Ovary (tissue), 9 donors: ENCODE measurements around the gene EPS8L1. TPM values are rescaled to one million over a fixed set of nuclear protein-coding genes. Genes with fewer than 3 reads are reported as not detected.

Experiments used
- DNase-seq, 5 donors: peaks; one replicate each; pipeline ENCODE4 v3.0.0-alpha.2; 2019 to 2020
- H3K27ac ChIP-seq, 2 donors: fragments of 200-600 bp; one replicate each; pipeline versions ENCODE4 v1.5.1 to v1.8.0; 2019 to 2022
- H3K27me3 ChIP-seq: fragments of 200-600 bp; one replicate; pipeline ENCODE4 v1.8.0; 2022
- H3K36me3 ChIP-seq: fragments of 200-600 bp; sonication (generic); one replicate; pipeline ENCODE4 v1.5.1; 2019
- H3K4me1 ChIP-seq: one replicate; pipeline ENCODE4 v1.8.1; 2013; ENCODE audit warnings: mild to moderate bottlenecking, moderate library complexity; ENCODE audit not compliant: insufficient read depth
- H3K4me3 ChIP-seq: fragments of 200-600 bp; sonication (generic); one replicate; pipeline ENCODE4 v1.5.1; 2017
- H3K9me3 ChIP-seq, 2 donors: fragments of 200-600 bp in 1 of 2; sonication (generic) in 1 of 2; one replicate each; pipeline versions ENCODE4 v1.5.1 to v1.8.1; 2013 to 2019; ENCODE audit warnings: mild to moderate bottlenecking in 1 of 2, moderate library complexity in 1 of 2
- EP300 ChIP-seq: sonication (generic); formaldehyde crosslinking; IDR thresholded peaks from one replicate; pipeline ENCODE4 v1.6.1; 2017; ENCODE audit warnings: antibody characterized with exemption
- POLR2A ChIP-seq: fragments of 450-650 bp; IDR thresholded peaks from one replicate; pipeline ENCODE4 v1.6.1; 2017; ENCODE audit warnings: antibody characterized with exemption, mild to moderate bottlenecking, moderate library complexity
- WGBS, 3 donors: extraction: QIAGEN DNeasy Blood & Tissue Kit in 1 of 3; methylation state at CpG; one replicate each; pipeline versions ENCODE4 v1.1.5 to v1.1.7; 2013 to 2017; 5-methylcytosine and 5-hydroxymethylcytosine counted together
- intact Hi-C, 4 donors: fragments of 100-400 bp; cut with DNase I; formaldehyde crosslinking; loops; one replicate each; pipeline versions ENCODE4 v1.11.0 to v1.15.1; 2022 to 2023
- microRNA-seq, 3 donors: library from miRNA; unstranded; fragments of <30 nt; microRNA quantifications; one replicate each; pipeline versions ENCODE4 to v1.2.0, GENCODE V29; 2019 to 2020
- polyA plus RNA-seq, 2 donors: library from polyadenylated mRNA; stranded (reverse); fragments of 200-250 nt in 1 of 2; fragments of 350-450 nt in 1 of 2; fragmentation: Illumina TruSeq in 1 of 2; extraction: RNeasy Lipid Tissue Mini Kit (QIAGEN cat#74804) in 1 of 2; gene quantifications; one replicate each; pipeline ENCODE4 v1.2.3, GENCODE V29; 2013 to 2014
- small RNA-seq: library from RNA; depleted of rRNA; stranded (forward); fragments of <200 nt; gene quantifications from one replicate; pipeline ENCODE3, GENCODE V24; 2016
- total RNA-seq, 7 donors: library from RNA; depleted of rRNA in 2 of 7; stranded (reverse); fragments of >200 nt in 2 of 7; fragmentation: NEBNext Ultra II Directional in 3 of 7; extraction: Animal tissue kit (Norgen Biotek cat#: 25700) in 3 of 7; gene quantifications; one replicate each; pipeline versions ENCODE4 v1.1.0 to v1.2.4, GENCODE V29; 2016 to 2023
- TF ChIP-seq, protein P1 (sequence below), 3 donors: fragments of 450-650 bp in 2 of 3; fragments of 200-600 bp in 1 of 3; IDR thresholded peaks; one replicate each; pipeline versions ENCODE4 v1.5.1 to v1.8.0; 2016 to 2022; ENCODE audit warnings: antibody characterized with exemption in 3 of 3, mild to moderate bottlenecking in 1 of 3
- donor health status: DM: no; HTN: no; CAD: no; lungs with moderate emphysema.
- donor health status: DM: no; HTN: no; CAD: no.
- donor health status: Bipolar disorder and iron deficiency.
- donor health status: DM: yes; HTN: yes; CAD: no.
- donor health status: DM: no; HTN: no; CAD: no.
- donor health status: DM: yes; HTN: yes; CAD: no.

The EPS8L1 gene
- total and polyA plus RNA-seq, 9 donors = 0.87 to 142 (median 5.1) TPM

DNA sequence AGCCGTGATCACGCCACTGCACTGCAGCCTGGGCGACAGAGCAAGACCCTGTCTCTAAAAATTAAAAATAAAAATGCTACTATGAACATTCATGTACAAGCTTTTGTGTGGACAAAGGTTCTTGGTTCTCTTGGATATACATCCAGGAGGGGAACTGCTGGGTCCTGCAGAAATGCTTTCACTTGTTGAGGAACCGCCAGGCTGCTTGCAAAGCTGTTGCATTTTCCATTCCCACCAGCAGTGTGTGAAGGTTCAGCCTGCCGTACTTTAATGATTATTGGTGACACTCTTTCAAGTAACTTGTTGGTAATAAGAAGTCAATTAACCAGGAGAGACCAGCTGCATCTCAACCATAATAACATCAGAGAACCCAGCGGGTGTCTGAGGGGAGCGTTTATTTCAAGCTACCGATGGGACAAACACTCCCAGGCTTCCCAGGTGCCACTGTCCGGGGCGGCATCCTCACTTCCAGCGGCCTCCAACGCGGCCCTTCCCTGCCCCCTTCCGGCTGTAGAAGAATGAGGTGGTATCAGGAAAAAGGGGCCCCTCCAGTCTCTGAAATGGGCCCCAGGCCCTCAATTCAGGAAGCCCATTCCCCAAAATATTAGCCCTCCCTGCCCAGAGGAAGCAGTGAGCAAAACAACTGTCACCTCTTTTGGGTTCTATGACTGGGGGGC is 56.9 kb downstream of the EPS8L1 start:
- H3K27me3 ChIP-seq = no peaks in the 10 kb centered on the region

DNA sequence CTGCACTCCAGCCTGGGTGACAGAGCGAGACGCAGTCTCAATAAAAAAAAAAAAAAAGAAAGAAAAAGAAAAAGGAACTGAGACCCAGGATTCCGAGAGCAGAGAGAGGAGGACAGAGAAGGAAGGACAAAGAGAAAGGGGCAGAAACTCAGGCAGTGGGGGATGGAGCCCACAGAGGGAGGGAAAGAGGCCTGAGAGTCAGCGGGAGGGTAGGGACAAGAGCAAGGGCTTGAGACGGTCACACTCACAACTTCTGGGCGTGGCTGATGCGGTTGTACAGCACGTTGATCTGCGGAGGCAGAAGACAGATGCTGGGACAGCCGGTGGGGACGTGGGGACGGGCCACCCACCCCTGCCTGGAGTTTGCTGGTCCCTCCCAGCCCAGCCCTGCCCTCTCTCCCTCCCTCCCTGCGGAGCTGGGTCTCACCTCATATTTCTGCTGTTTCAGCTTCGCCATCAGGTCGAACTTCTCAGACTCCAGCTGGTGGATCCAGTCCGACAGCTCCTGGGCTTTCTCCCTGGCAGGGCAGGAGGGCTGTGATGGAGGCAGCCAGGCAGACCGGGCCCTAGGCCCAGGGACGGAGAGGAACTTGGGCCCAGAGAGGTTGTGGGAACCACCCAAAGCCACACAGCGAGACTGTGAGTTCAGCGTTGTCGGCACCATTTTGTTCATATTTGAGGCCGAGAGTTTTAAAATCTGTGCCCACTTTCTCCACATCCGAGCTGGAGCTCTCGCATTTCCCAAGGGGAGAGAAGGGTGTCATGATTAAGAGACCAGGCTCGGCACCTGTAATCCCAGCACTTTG is 58.2 kb downstream of the EPS8L1 start:
- no peak for DNase-seq
- 66 to 71% (median 70%) methylated on average over 25 of the region's 25 CpGs for WGBS, 3 donors
- no peak for TF ChIP-seq EP300
- TF ChIP-seq, protein P1, sequence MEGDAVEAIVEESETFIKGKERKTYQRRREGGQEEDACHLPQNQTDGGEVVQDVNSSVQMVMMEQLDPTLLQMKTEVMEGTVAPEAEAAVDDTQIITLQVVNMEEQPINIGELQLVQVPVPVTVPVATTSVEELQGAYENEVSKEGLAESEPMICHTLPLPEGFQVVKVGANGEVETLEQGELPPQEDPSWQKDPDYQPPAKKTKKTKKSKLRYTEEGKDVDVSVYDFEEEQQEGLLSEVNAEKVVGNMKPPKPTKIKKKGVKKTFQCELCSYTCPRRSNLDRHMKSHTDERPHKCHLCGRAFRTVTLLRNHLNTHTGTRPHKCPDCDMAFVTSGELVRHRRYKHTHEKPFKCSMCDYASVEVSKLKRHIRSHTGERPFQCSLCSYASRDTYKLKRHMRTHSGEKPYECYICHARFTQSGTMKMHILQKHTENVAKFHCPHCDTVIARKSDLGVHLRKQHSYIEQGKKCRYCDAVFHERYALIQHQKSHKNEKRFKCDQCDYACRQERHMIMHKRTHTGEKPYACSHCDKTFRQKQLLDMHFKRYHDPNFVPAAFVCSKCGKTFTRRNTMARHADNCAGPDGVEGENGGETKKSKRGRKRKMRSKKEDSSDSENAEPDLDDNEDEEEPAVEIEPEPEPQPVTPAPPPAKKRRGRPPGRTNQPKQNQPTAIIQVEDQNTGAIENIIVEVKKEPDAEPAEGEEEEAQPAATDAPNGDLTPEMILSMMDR (IDR thresholded peaks at IDR 0.05) = no peak
- no peak for TF ChIP-seq POLR2A
- no peak overlapping the region for H3K4me3 ChIP-seq
- intact Hi-C loops = no loop called here
- H3K4me1 ChIP-seq = no peaks in the 10 kb centered on the region
- H3K36me3 ChIP-seq = no peaks in the 10 kb centered on the region
- H3K27me3 ChIP-seq = no peaks in the 10 kb centered on the region
- no peak overlapping the region for H3K27ac ChIP-seq
- H3K9me3 ChIP-seq = no peaks in the 10 kb centered on the region

More for the DNA sequence above, 56.9 kb downstream of the EPS8L1 start:
- Histone ChIP-seq H3K9me3 (no peaks in the 10 kb centered on the region), H3K4me1 (no peaks in the 10 kb centered on the region), H3K36me3 (no peaks in the 10 kb centered on the region), H3K27ac (no peak overlapping the region), H3K4me3 (no peak overlapping the region)
- WGBS, 3 donors = 24 to 59% (median 46%) methylated on average over 14 of the region's 14 CpGs
- TF ChIP-seq EP300 = no peak
- TF ChIP-seq, protein P1 (IDR thresholded peaks at IDR 0.05) = no peak
- no peak for TF ChIP-seq POLR2A
- intact Hi-C loops = no loop called here
- no peak for DNase-seq

DNA sequence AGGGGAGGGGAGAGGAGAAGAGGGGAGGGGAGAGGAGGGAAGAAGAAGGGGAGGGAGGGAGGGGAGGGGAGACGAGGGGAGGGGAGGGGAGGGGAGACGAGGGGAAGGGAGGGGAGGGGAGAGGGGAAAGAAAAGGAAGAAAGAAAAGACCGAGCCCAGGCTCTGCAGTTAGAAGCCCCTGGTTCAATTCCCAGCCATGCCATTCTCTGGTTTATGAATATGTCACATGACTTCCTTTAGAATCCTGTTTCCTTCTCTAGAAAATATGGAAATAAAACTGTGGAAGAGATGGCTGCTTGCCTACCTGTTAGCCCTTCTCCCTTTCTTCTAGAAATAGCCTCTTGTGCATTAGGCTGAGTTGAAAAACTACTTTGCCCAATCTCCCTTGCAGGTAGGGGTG is 59.1 kb downstream of the EPS8L1 start:
- H3K27me3 ChIP-seq = no peaks in the 10 kb centered on the region
- intact Hi-C loops = no loop called here
- H3K4me3 ChIP-seq = no peak overlapping the region
- H3K36me3 ChIP-seq = no peaks in the 10 kb centered on the region
- no peaks in the 10 kb centered on the region for H3K4me1 ChIP-seq
- WGBS, 3 donors = 11 to 20% (median 19%) methylated on average over 1 to 3 of the region's 3 CpGs
- TF ChIP-seq POLR2A (no peak), EP300 (no peak)
- no peak for DNase-seq
- no peak overlapping the region for H3K27ac ChIP-seq
- H3K9me3 ChIP-seq = no peaks in the 10 kb centered on the region

DNA sequence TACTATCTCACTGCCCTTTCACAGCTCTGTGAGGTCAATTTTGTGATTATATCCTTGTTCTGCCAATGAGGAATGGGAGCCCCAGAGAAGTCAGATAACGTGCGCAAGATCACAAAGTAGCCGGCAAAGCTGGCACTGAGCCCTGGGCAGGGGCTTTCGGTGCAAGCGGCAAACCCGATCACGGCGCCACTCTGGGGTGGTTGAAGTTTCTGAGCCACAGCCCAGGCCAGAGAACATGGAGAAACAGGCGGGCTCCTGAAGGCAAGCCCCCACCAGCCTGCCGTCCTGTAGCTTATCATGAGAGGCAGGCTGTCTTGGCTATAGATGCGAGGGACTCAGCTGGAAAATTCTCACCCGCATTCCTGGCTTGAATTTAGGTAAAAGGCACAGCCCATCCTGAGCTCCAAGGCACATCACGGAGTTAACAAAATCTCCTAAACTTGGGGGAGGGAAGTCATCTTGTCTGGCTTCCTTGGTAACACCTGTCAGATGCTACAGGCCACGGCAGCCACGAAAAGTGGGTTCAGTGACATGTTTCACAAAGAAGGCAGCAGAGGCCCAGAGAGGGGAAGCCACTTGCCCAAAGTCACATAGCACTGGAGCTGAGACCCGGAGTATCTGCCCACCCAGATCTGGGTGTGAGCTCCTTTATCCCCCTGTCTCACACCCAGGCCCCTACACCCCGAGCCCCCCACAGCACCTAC is 60.9 kb downstream of the EPS8L1 start:
- no peaks in the 10 kb centered on the region for H3K27me3 ChIP-seq
- intact Hi-C loops = no loop called here
- H3K9me3 ChIP-seq = no peaks in the 10 kb centered on the region
- no peak overlapping the region for H3K4me3 ChIP-seq
- no peak for DNase-seq
- H3K4me1 ChIP-seq = no peaks in the 10 kb centered on the region
- WGBS, 3 donors = 51 to 67% (median 60%) methylated on average over 17 of the region's 17 CpGs
- H3K27ac ChIP-seq = no peak overlapping the region
- TF ChIP-seq EP300 (no peak), POLR2A (no peak)
- TF ChIP-seq, protein P1 (IDR thresholded peaks at IDR 0.05) = no peak
- no peaks in the 10 kb centered on the region for H3K36me3 ChIP-seq

Small RNA genes lying within 50 kb of the gene (microRNA-seq; reads per million reads assigned to microRNA genes)
- 0 reads per million in 3 donors for gene MIR7975

Small RNA genes lying within 50 kb of the gene (small RNA-seq; reads per million reads assigned to genes)
- not detected for gene MIR7975

Other genes starting within 250 kb of the EPS8L1 start
- not detected for gene KIR2DS4, start 243.2 kb upstream of the EPS8L1 start, total RNA-seq
- gene KIR2DS4, start 243.2 kb upstream of the EPS8L1 start, polyA plus RNA-seq = under 1 TPM in 1 of 2 donors, not detected in 1; 0.40 TPM
- gene KIR3DL2, start 225.4 kb upstream of the EPS8L1 start, total RNA-seq = not detected
- gene KIR3DL2, start 225.4 kb upstream of the EPS8L1 start, polyA plus RNA-seq = under 1 TPM in 1 of 2 donors, not detected in 1; 0.32 TPM
- 1 to 10 TPM in 3 of 7 donors, under 1 TPM in 1, not detected in 3; 0.15 to 2.8 (median 1.7) TPM for gene FCAR, start 201.6 kb upstream of the EPS8L1 start, total RNA-seq
- under 1 TPM in 1 of 2 donors, not detected in 1; 0.13 TPM for gene FCAR, start 201.6 kb upstream of the EPS8L1 start, polyA plus RNA-seq
- under 1 TPM in 1 of 7 donors, not detected in 6; 0.66 TPM for gene NCR1, start 169.7 kb upstream of the EPS8L1 start, total RNA-seq
- gene NCR1, start 169.7 kb upstream of the EPS8L1 start, polyA plus RNA-seq = under 1 TPM in 1 of 2 donors, not detected in 1; 0.33 TPM
- gene NLRP7, start 128.3 kb upstream of the EPS8L1 start, total RNA-seq = not detected
- under 1 TPM; 0.10 to 0.64 TPM for gene NLRP7, start 128.3 kb upstream of the EPS8L1 start, polyA plus RNA-seq
- 1 to 10 TPM in 3 of 7 donors, under 1 TPM in 3, not detected in 1; 0.15 to 3.8 (median 1.5) TPM for gene NLRP2, start 109.5 kb upstream of the EPS8L1 start, total RNA-seq
- gene NLRP2, start 109.5 kb upstream of the EPS8L1 start, polyA plus RNA-seq = 1 to 10 TPM; 1.6 to 4.2 TPM
- gene GP6, start 37.6 kb upstream of the EPS8L1 start, total RNA-seq = 1 to 10 TPM in 1 of 7 donors, under 1 TPM in 5, not detected in 1; 0.35 to 1.6 (median 0.57) TPM
- gene GP6, start 37.6 kb upstream of the EPS8L1 start, polyA plus RNA-seq = under 1 TPM; 0.16 to 0.20 TPM
- 10 to 100 TPM in 6 of 7 donors, 1 to 10 TPM in 1; 7.8 to 17.3 (median 12.0) TPM for gene RDH13, start 12.7 kb upstream of the EPS8L1 start, total RNA-seq
- gene RDH13, start 12.7 kb upstream of the EPS8L1 start, polyA plus RNA-seq = 10 to 100 TPM in 1 of 2 donors, 1 to 10 TPM in 1; 8.3 to 10.1 TPM
- gene PPP1R12C, start 41.8 kb downstream of the EPS8L1 start, total RNA-seq = 100 to 1,000 TPM in 4 of 7 donors, 10 to 100 TPM in 3; 45.4 to 152 (median 110) TPM
- gene PPP1R12C, start 41.8 kb downstream of the EPS8L1 start, polyA plus RNA-seq = 100 to 1,000 TPM in 1 of 2 donors, 10 to 100 TPM in 1; 21.4 to 118 TPM
- 1 to 10 TPM in 4 of 7 donors, not detected in 3; 2.0 to 3.6 (median 2.8) TPM for gene TNNT1, start 73.3 kb downstream of the EPS8L1 start, total RNA-seq
- gene TNNT1, start 73.3 kb downstream of the EPS8L1 start, polyA plus RNA-seq = 1 to 10 TPM in 1 of 2 donors, not detected in 1; 1.3 TPM
- gene TNNI3, start 81.9 kb downstream of the EPS8L1 start, total RNA-seq = 10 to 100 TPM in 1 of 7 donors, 1 to 10 TPM in 1, under 1 TPM in 3, not detected in 2; 0.62 to 10.2 (median 0.87) TPM
- 10 to 100 TPM in 1 of 2 donors, 1 to 10 TPM in 1; 2.4 to 14.4 TPM for gene TNNI3, start 81.9 kb downstream of the EPS8L1 start, polyA plus RNA-seq
- gene DNAAF3, start 90.7 kb downstream of the EPS8L1 start, total RNA-seq = 10 to 100 TPM in 1 of 7 donors, 1 to 10 TPM in 3, under 1 TPM in 1, not detected in 2; 0.48 to 34.8 (median 2.7) TPM
- gene DNAAF3, start 90.7 kb downstream of the EPS8L1 start, polyA plus RNA-seq = under 1 TPM; 0.16 to 0.72 TPM
- 1 to 10 TPM in 1 of 7 donors, under 1 TPM in 3, not detected in 3; 0.08 to 2.3 (median 0.46) TPM for gene SYT5, start 104.4 kb downstream of the EPS8L1 start, total RNA-seq
- gene SYT5, start 104.4 kb downstream of the EPS8L1 start, polyA plus RNA-seq = not detected
- 1 to 10 TPM in 5 of 7 donors, under 1 TPM in 2; 0.23 to 4.1 (median 1.2) TPM for gene PTPRH, start 133.6 kb downstream of the EPS8L1 start, total RNA-seq
- gene PTPRH, start 133.6 kb downstream of the EPS8L1 start, polyA plus RNA-seq = 1 to 10 TPM in 1 of 2 donors, under 1 TPM in 1; 0.45 to 4.6 TPM
- 1 to 10 TPM; 2.6 to 4.9 (median 3.5) TPM for gene TMEM86B, start 152.9 kb downstream of the EPS8L1 start, total RNA-seq
- gene TMEM86B, start 152.9 kb downstream of the EPS8L1 start, polyA plus RNA-seq = 1 to 10 TPM in 1 of 2 donors, not detected in 1; 3.0 TPM
- 10 to 100 TPM; 14.1 to 52.2 (median 46.3) TPM for gene PPP6R1, start 183.1 kb downstream of the EPS8L1 start, total RNA-seq
- gene PPP6R1, start 183.1 kb downstream of the EPS8L1 start, polyA plus RNA-seq = 10 to 100 TPM; 21.3 to 26.9 TPM
- 10 to 100 TPM; 20.5 to 40.7 (median 31.8) TPM for gene HSPBP1, start 204.2 kb downstream of the EPS8L1 start, total RNA-seq
- gene HSPBP1, start 204.2 kb downstream of the EPS8L1 start, polyA plus RNA-seq = 10 to 100 TPM in 1 of 2 donors, 1 to 10 TPM in 1; 3.6 to 36.5 TPM
- 10 to 100 TPM in 1 of 7 donors, 1 to 10 TPM in 6; 1.9 to 11.3 (median 4.8) TPM for gene BRSK1, start 208.1 kb downstream of the EPS8L1 start, total RNA-seq
- 1 to 10 TPM; 2.3 to 5.0 TPM for gene BRSK1, start 208.1 kb downstream of the EPS8L1 start, polyA plus RNA-seq
- 1 to 10 TPM in 3 of 7 donors, under 1 TPM in 4; 0.36 to 3.9 (median 0.79) TPM for gene TMEM150B, start 249.5 kb downstream of the EPS8L1 start, total RNA-seq
- gene TMEM150B, start 249.5 kb downstream of the EPS8L1 start, polyA plus RNA-seq = under 1 TPM; 0.55 to 0.73 TPM